Embryonic facial prominence (tissue), 1 donor: Measurements from ENCODE around the gene AGAP6.
"Not testable (repeated sequence)": the region's sequence is repeated elsewhere in the genome, so short reads cannot be mapped to it uniquely, and the experiment has no call there.

Experiments used
- DNase-seq: peaks from one replicate; pipeline ENCODE4 v3.0.0-alpha.2; 2016; ENCODE audit errors: extremely low spot score

Gene AGAP6

GRCh38 chr10:49988376-49988775, at the start of gene AGAP6:
TSS of gene AGAP6 (plus strand) at chr10:49988406. CDS start at chr10:49988716, 310 bp downstream.
- not testable (repeated sequence) for DNase-seq

- peak; percentile 27 for DNase-seq
Observed at GRCh38 chr10:49941447-49942338, 46.5 kb upstream of the AGAP6 start, which contains the start of the genes PARG and TIMM23B. TSS of gene PARG (minus strand) at chr10:49942027. CDS start at chr10:49941725, 302 bp downstream. TSS of gene TIMM23B (plus strand) at chr10:49942053. CDS start at chr10:49942195, 142 bp downstream.

- DNase-seq = not testable (repeated sequence)
Observed at GRCh38 chr10:49942339-49942705, 45.9 kb upstream of the AGAP6 start.

GRCh38 chr10:49943607-49944006, 44.6 kb upstream of the AGAP6 start:
- DNase-seq = not testable (repeated sequence)

GRCh38 chr10:49948142-49948541, 40.1 kb upstream of the AGAP6 start:
- not testable (repeated sequence) for DNase-seq

- DNase-seq = not testable (repeated sequence)
Observed at GRCh38 chr10:49948737-49949136, 39.5 kb upstream of the AGAP6 start.

GRCh38 chr10:49952006-49952405, 36.2 kb upstream of the AGAP6 start:
- not testable (repeated sequence) for DNase-seq

GRCh38 chr10:49953122-49953521, 35.1 kb upstream of the AGAP6 start:
- DNase-seq = not testable (repeated sequence)

- not testable (repeated sequence) for DNase-seq
Observed at GRCh38 chr10:49970331-49970857, 17.8 kb upstream of the AGAP6 start.

GRCh38 chr10:49971466-49971865, 16.7 kb upstream of the AGAP6 start:
- DNase-seq = not testable (repeated sequence)

GRCh38 chr10:49972094-49972493, 16.1 kb upstream of the AGAP6 start:
- not testable (repeated sequence) for DNase-seq

GRCh38 chr10:49977756-49978155, 10.4 kb upstream of the AGAP6 start:
- not testable (repeated sequence) for DNase-seq

GRCh38 chr10:49987207-49987606, 999 bp upstream of the AGAP6 start:
- DNase-seq = not testable (repeated sequence)

- not testable (repeated sequence) for DNase-seq
Observed at GRCh38 chr10:49995321-49995720, 7.1 kb downstream of the AGAP6 start.

- not testable (repeated sequence) for DNase-seq
Observed at GRCh38 chr10:50014024-50014423, 25.8 kb downstream of the AGAP6 start.

- not testable (repeated sequence) for DNase-seq
Observed at GRCh38 chr10:50015596-50016220, 27.5 kb downstream of the AGAP6 start.

- DNase-seq = not testable (repeated sequence)
Observed at GRCh38 chr10:50016926-50017325, 28.7 kb downstream of the AGAP6 start.

- not testable (repeated sequence) for DNase-seq
Observed at GRCh38 chr10:50017646-50018045, 29.4 kb downstream of the AGAP6 start.

- not testable (repeated sequence) for DNase-seq
Observed at GRCh38 chr10:50019279-50019678, 31.1 kb downstream of the AGAP6 start.

- not testable (repeated sequence) for DNase-seq
Observed at GRCh38 chr10:50020451-50021024, 32.3 kb downstream of the AGAP6 start.

GRCh38 chr10:50021646-50022045, 33.4 kb downstream of the AGAP6 start:
- DNase-seq = no peak
